GM13977 (cell line): ENCODE results near the gene SPEF1.
A peak's percentile ranks its signal among the peaks of the same experiment; 100 is the strongest.

Experiments
- DNase-seq: peaks from one replicate; pipeline ENCODE4 v3.0.0; 2012; ENCODE audit warnings: low spot score
- CTCF ChIP-seq: IDR thresholded peaks from 2 replicates; pipeline ENCODE4 v1.5.1; 2012; ENCODE audit warnings: mild to moderate bottlenecking, control low read depth; ENCODE audit not compliant: insufficient read depth; ENCODE audit errors: extremely low read depth, missing control alignments
- in situ Hi-C: fragments of 300-500 bp; cut with MboI; formaldehyde crosslinking; loops from one replicate; pipeline ENCODE4 v1.12.0; 2022; ENCODE audit warnings: low sequenced_read_pairs, low pct_unique_long_range_greater_than_20kb, mixed read lengths, inconsistent platforms; ENCODE audit not compliant: unreplicated experiment

Gene SPEF1

GRCh38 chr20:3775457-3776108 lies 5.7 kb downstream of the SPEF1 start:
- in situ Hi-C loops, result no loop called here
- no peak for TF ChIP-seq CTCF

GRCh38 chr20:3771552-3772058 lies 9.6 kb downstream of the SPEF1 start:
- in situ Hi-C loops, result no loop called here
- no peak for DNase-seq
- TF ChIP-seq CTCF, result no peak

More at GRCh38 chr20:3775457-3776108, 5.7 kb downstream of the SPEF1 start:
- DNase-seq, result no peak

- DNase-seq, result peak; percentile 84
- TF ChIP-seq CTCF, result peak; percentile 63
- in situ Hi-C loops, result no loop called here
These were observed 12.7 kb downstream of the SPEF1 start for GRCh38 chr20:3768342-3769130.

GRCh38 chr20:3767427-3768341 lies 13.6 kb downstream of the SPEF1 start, which contains the start of gene ADISSP:
Gene ADISSP, minus strand, starts transcription at chr20:3767753. Its CDS starts 7,653 bp downstream, at chr20:3760100.
- in situ Hi-C loops, result no loop called here
- peak; percentile 22 for TF ChIP-seq CTCF

GRCh38 chr20:3767110-3767426 lies 14.2 kb downstream of the SPEF1 start:
- in situ Hi-C loops, result no loop called here
- no peak for TF ChIP-seq CTCF
- no peak for DNase-seq

More at GRCh38 chr20:3767427-3768341, 13.6 kb downstream of the SPEF1 start, which contains the start of gene ADISSP:
- peak; percentile 99 for DNase-seq
